ENCODE results near the gene TMEM203. TPM values are rescaled to one million over a fixed set of nuclear protein-coding genes. Genes with fewer than 3 reads are reported as not detected.
A peak's percentile ranks its signal among the peaks of the same experiment; 100 is the strongest.

The TMEM203 gene
- total and polyA plus RNA-seq, 10 of the 15 experiments (the other 5 are each of a cell fraction or from before 2014, with no cell fraction given), result 7.2 to 68.1 (median 33.8) TPM

DNA sequence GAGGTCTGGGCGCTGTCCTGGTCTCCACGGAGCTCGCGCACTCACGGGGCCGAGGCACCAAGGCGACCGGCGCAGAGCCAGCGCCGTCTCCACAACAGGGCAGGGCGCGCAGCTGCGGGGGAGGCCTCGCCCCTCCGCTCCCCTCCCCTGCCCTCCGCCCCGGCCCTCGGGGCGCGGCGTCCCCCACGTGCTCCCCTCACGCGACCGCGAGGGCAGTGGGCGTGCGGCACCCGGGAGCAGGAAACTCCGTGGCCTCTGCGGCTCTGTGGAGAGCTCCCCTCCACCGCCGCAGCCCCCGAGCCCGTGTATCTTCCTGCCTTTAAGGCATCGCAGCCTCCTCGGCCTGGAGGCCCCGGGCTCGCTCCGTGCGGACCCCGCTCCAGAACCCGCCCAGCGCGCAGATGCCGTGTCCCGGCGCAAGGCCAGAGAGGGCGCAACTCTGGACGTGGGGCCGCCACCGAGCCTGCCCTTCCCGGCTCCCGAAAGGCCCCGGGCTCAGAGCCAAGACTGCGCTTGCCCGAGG lies 34.9 kb upstream of the TMEM203 start (continued):
- TF ChIP-seq SIN3A (IDR thresholded peaks at IDR 0.05; ENCODE audit: low read depth, low read length) (peak; percentile 62; the same call in 1 of the 2 replicates), IRF4 (IDR thresholded peaks at IDR 0.05; ENCODE audit: low read depth, low read length) (no peak), NFXL1 (IDR thresholded peaks at IDR 0.05; ENCODE audit: borderline replicate concordance) (no peak), ESRRA (IDR thresholded peaks at IDR 0.05; ENCODE audit: low read length) (no peak), TAF1 (IDR thresholded peaks at IDR 0.05; ENCODE audit: borderline replicate concordance, low read depth, low read length) (no peak; the same call in 1 of the 2 replicates), ASH2L (IDR thresholded peaks at IDR 0.05; ENCODE audit: borderline replicate concordance, low read depth) (no peak), BRCA1 (IDR thresholded peaks at IDR 0.05; ENCODE audit: low read depth, low read length) (no peak), TARDBP (IDR thresholded peaks at IDR 0.05; ENCODE audit: borderline replicate concordance) (0 out of 2 replicates have a peak, but pooled peaks have one; percentile 19), ZNF207 (IDR thresholded peaks at IDR 0.05; ENCODE audit: borderline replicate concordance) (peak; percentile 95), BCL11A (IDR thresholded peaks at IDR 0.05; ENCODE audit: low read depth, low read length) (0 out of 2 replicates have a peak, but pooled peaks have one; percentile 23), NFIC (IDR thresholded peaks at IDR 0.05; ENCODE audit: low read depth, low read length) (no peak)
- TF ChIP-seq, protein P1, sequence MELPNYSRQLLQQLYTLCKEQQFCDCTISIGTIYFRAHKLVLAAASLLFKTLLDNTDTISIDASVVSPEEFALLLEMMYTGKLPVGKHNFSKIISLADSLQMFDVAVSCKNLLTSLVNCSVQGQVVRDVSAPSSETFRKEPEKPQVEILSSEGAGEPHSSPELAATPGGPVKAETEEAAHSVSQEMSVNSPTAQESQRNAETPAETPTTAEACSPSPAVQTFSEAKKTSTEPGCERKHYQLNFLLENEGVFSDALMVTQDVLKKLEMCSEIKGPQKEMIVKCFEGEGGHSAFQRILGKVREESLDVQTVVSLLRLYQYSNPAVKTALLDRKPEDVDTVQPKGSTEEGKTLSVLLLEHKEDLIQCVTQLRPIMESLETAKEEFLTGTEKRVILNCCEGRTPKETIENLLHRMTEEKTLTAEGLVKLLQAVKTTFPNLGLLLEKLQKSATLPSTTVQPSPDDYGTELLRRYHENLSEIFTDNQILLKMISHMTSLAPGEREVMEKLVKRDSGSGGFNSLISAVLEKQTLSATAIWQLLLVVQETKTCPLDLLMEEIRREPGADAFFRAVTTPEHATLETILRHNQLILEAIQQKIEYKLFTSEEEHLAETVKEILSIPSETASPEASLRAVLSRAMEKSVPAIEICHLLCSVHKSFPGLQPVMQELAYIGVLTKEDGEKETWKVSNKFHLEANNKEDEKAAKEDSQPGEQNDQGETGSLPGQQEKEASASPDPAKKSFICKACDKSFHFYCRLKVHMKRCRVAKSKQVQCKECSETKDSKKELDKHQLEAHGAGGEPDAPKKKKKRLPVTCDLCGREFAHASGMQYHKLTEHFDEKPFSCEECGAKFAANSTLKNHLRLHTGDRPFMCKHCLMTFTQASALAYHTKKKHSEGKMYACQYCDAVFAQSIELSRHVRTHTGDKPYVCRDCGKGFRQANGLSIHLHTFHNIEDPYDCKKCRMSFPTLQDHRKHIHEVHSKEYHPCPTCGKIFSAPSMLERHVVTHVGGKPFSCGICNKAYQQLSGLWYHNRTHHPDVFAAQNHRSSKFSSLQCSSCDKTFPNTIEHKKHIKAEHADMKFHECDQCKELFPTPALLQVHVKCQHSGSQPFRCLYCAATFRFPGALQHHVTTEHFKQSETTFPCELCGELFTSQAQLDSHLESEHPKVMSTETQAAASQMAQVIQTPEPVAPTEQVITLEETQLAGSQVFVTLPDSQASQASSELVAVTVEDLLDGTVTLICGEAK (IDR thresholded peaks at IDR 0.05; ENCODE audit: borderline replicate concordance), result no peak
- TF ChIP-seq, protein P2, sequence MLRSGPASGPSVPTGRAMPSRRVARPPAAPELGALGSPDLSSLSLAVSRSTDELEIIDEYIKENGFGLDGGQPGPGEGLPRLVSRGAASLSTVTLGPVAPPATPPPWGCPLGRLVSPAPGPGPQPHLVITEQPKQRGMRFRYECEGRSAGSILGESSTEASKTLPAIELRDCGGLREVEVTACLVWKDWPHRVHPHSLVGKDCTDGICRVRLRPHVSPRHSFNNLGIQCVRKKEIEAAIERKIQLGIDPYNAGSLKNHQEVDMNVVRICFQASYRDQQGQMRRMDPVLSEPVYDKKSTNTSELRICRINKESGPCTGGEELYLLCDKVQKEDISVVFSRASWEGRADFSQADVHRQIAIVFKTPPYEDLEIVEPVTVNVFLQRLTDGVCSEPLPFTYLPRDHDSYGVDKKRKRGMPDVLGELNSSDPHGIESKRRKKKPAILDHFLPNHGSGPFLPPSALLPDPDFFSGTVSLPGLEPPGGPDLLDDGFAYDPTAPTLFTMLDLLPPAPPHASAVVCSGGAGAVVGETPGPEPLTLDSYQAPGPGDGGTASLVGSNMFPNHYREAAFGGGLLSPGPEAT (IDR thresholded peaks at IDR 0.05; ENCODE audit: low read depth), result no peak
- TF ChIP-seq, protein P3, sequence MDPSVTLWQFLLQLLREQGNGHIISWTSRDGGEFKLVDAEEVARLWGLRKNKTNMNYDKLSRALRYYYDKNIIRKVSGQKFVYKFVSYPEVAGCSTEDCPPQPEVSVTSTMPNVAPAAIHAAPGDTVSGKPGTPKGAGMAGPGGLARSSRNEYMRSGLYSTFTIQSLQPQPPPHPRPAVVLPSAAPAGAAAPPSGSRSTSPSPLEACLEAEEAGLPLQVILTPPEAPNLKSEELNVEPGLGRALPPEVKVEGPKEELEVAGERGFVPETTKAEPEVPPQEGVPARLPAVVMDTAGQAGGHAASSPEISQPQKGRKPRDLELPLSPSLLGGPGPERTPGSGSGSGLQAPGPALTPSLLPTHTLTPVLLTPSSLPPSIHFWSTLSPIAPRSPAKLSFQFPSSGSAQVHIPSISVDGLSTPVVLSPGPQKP (IDR thresholded peaks at IDR 0.05; ENCODE audit: low read depth, low read length), result no peak
- TF ChIP-seq, protein P4, sequence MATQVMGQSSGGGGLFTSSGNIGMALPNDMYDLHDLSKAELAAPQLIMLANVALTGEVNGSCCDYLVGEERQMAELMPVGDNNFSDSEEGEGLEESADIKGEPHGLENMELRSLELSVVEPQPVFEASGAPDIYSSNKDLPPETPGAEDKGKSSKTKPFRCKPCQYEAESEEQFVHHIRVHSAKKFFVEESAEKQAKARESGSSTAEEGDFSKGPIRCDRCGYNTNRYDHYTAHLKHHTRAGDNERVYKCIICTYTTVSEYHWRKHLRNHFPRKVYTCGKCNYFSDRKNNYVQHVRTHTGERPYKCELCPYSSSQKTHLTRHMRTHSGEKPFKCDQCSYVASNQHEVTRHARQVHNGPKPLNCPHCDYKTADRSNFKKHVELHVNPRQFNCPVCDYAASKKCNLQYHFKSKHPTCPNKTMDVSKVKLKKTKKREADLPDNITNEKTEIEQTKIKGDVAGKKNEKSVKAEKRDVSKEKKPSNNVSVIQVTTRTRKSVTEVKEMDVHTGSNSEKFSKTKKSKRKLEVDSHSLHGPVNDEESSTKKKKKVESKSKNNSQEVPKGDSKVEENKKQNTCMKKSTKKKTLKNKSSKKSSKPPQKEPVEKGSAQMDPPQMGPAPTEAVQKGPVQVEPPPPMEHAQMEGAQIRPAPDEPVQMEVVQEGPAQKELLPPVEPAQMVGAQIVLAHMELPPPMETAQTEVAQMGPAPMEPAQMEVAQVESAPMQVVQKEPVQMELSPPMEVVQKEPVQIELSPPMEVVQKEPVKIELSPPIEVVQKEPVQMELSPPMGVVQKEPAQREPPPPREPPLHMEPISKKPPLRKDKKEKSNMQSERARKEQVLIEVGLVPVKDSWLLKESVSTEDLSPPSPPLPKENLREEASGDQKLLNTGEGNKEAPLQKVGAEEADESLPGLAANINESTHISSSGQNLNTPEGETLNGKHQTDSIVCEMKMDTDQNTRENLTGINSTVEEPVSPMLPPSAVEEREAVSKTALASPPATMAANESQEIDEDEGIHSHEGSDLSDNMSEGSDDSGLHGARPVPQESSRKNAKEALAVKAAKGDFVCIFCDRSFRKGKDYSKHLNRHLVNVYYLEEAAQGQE (IDR thresholded peaks at IDR 0.05; ENCODE audit: low read depth, low read length), result no peak
- TF ChIP-seq, protein P5, sequence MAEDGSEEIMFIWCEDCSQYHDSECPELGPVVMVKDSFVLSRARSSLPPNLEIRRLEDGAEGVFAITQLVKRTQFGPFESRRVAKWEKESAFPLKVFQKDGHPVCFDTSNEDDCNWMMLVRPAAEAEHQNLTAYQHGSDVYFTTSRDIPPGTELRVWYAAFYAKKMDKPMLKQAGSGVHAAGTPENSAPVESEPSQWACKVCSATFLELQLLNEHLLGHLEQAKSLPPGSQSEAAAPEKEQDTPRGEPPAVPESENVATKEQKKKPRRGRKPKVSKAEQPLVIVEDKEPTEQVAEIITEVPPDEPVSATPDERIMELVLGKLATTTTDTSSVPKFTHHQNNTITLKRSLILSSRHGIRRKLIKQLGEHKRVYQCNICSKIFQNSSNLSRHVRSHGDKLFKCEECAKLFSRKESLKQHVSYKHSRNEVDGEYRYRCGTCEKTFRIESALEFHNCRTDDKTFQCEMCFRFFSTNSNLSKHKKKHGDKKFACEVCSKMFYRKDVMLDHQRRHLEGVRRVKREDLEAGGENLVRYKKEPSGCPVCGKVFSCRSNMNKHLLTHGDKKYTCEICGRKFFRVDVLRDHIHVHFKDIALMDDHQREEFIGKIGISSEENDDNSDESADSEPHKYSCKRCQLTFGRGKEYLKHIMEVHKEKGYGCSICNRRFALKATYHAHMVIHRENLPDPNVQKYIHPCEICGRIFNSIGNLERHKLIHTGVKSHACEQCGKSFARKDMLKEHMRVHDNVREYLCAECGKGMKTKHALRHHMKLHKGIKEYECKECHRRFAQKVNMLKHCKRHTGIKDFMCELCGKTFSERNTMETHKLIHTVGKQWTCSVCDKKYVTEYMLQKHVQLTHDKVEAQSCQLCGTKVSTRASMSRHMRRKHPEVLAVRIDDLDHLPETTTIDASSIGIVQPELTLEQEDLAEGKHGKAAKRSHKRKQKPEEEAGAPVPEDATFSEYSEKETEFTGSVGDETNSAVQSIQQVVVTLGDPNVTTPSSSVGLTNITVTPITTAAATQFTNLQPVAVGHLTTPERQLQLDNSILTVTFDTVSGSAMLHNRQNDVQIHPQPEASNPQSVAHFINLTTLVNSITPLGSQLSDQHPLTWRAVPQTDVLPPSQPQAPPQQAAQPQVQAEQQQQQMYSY (CRISPR knock-in tag; IDR thresholded peaks at IDR 0.05), result no peak

All from GM12878 (cell line).